OCI-M1 (cell line): Measurements from ENCODE around the gene LHX3.

Experiments
- DNase-seq: peaks from one replicate; lab custom pipeline; 2025; lab: John Stamatoyannopoulos, UW

Gene LHX3

DNA sequence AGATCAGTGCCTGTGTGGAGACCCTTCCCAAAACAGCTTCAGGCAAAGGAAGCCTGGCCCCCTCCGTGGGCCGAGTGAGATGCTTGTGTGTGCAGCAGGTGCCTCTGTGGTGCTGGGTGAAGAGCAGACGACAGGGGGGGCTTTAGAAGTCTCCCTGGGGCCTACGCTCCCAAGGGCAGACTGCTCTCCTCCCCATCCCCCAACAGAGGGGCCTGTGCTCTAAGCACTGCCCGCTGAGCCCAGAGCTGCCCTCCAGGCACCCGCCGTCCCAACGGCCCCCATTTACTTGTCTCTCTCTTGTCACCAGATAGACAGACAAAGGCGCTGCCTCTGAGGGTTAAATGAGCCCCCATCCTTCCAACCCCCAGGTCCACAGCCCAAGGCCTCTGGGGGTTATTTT, 2.7 kb upstream of the LHX3 start:
- no peak for DNase-seq

DNA sequence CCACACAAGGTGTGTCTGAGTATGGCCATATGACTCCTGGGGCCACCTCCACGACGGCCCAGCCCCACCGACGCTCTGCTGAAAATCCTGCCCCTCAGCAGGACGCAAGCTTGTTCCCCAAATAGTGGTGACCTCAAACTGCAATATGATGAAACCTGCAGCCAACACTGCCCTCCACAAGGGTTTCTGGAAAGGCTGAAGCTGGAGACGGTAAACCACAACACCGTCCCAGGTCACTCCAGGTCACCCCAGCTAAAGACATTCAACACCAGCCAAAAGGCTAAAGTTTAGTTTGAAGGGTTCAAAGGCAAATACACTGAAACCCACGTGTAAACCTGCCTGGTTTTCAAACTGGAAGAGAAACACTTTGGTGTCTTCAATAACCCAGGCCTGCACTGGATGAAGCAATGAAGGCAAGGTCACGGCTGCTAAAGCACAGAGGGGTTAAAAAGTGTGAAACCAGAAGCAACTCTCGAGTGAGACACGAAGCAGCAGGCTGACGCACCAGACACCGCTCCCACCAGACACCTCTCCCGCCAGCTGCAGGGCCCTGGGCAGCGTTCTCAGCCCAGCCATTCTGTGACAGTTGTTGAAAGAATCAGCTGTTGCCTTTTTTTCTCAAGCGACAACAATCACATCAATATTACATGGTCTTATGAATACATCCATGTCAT, 1.8 kb upstream of the LHX3 start:
- DNase-seq, result peak; percentile 82

DNA sequence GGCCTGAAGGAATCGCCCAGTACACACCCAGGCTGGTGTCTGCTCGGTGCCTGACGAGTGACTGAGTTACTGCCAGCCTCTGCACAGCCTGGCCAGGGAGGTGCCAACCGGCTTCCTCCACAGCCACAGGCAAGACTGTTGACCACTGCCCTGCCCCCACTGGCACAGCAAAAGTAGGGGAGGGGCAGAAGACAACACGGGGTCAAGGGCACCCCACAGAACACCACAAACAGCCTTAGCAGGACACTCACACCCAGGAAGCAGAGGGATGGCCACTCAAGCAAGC, 722 bp upstream of the LHX3 start:
- DNase-seq, result no peak

DNA sequence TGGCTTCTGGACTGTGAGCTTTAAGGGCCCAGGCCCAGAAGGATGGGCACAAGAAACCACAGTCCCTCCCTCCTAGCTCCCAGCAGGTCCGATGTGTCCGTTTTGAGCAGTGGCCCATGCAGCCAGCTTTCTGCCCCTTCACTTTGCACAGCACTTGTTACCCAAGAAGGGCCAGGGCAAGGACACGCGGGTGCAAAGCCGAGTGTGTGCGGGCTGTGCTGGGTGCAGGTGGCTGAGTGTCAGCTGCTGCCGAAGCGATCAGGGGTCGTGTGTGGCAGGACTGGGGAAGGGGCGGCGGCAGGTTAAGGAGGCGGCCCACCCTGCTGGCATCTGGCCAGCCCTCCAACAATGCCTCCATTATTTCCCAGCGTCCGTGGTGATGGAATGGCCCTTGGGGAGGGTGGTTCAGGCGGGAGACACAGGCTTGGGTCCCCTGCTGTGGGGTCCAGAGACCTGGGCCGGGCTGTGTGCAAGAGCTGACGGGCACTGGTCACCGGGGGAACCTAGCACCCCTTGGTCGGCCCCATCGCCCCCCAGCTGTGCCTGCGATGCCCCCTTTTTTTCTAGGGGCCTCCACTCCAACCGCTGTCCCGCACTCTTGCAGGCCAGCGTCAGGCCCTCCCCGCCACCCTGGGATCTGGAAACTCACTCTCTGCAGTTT, 653 bp downstream of the LHX3 start:
- no peak for DNase-seq

DNA sequence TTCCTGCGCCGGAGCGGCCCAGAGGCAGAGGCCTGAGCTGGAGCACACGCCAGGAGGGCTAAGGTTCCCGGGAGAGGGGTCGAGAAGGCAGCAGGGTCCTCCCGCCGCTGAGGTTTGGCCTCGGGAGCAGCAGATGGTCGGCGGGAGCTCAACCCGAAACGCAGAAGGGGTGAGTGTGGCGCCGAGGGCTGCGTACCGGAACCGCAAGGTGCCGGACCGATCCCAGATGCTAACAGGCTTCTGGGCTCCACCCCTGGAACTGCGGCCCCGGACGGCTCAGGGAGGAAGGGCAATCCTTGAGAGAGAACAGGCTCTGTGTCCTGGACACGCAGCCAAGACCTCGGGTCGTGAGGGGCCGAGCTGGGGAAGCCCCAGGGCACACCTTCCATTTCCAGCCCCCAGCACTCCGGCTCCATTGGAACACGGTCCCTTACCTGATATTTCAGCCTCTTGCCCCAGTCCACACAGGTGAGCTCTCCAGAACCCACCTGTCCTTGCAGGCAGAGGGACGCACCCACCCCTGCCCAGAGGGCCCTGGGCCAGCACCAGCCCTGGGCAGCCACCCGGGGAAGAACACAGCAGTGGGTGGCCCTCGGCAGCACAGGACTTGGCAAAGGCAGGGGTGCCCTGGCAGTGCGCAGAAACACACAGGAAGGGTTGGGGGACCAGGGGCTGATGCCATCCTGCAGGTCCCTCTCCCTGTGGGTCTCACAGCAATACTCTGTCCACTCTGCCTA, 1.4 kb downstream of the LHX3 start:
- no peak for DNase-seq

DNA sequence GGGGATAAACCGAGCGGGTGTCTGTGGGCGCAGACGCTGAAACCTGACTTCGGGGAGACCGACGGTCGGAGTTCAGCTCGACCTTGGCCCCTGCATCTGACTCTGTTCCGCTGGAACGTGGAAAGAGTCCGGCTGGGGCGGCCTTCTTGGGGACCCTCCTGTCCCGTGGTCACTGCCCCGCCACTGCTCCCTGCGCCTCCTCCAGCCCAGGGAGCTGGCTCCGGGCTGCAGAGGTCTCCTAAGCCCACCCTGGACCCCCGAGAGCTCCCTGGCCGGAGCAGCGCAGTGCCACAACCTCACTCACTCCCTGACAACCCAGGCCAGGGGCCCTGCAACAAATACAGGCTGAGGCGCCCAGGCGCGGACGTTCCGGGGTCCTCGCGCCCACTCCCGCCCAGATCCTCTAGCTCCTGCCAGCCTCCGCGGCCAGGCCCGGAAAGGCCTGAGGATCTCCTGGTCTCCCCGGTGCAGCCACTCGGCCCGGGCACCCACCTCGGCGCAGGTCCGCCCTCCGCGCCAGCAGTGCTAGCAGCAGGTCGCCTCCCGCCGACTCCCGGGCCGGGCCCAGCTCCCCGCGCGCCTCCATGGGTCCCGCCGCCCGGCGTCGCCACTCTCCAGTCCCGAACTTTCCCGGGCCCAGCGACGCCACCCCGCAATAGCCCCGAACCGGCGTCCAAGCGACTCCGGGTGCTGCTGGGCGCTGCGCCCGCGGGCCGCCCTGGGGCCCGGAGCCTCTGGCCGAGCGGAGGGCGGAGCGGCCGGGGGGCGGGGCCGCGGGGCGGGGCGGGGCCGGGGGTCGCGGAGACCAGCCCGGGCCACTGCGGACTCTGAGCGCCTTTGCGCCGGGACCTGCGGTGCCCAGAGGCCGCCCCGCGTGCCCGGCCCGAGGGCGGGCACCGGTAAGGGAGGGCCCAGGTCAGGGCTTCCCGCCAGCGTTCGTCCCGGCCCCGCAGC, 2.2 kb downstream of the LHX3 start:
- DNase-seq, result no peak

GRCh38 chr9:136201609-136202453, 3.1 kb downstream of the LHX3 start:
- DNase-seq, result no peak

- no peak for DNase-seq
These were observed 3.8 kb downstream of the LHX3 start for GRCh38 chr9:136201174-136201573.

DNA sequence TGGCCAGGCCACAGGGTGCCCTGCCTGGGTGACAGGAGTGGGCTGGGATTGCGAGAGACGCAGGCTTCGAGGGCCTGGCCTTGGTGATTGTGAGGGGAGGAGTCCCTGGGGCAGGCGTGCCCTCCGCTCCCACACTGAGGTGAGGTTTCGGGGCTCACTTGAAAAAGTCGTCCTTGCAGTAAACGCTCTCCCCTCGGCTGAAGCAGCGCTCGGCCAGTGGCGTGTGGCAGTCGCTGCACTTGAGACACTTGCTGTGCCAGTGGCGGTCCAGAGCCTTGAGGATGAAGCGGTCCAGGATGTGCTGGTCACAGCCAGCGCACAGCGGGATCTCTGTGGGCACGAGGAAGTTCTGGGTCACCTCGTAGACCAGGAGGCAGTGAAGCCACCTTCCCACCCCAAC, 4.5 kb downstream of the LHX3 start:
- DNase-seq, result no peak

GRCh38 chr9:136199391-136200288, 5.3 kb downstream of the LHX3 start:
- no peak for DNase-seq

DNA sequence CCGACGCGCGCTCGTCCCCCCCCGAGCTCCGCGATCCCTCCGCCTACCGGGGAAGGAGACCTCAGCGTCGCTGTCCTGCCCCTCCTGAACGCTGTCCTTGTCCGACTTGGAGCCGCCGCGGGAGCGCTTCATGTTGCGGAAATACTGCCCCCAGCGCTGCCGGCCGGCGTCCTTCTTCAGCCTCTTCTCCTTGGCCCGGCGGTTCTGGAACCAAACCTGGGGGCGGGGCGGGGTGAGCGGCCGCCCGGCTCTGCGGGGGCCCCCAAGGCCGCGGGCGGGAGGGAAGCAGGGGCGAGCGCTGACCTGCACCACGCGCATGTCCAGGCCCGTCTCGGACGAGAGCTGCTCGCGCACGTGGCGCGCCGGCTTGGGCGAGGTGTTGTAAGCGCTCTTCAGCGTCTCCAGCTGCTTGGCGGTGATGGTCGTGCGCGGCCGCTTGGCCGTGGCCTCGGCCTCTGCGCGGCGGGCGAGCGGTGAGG, 6.3 kb downstream of the LHX3 start:
- no peak for DNase-seq

GRCh38 chr9:136197930-136198604, 6.9 kb downstream of the LHX3 start:
- no peak for DNase-seq

DNA sequence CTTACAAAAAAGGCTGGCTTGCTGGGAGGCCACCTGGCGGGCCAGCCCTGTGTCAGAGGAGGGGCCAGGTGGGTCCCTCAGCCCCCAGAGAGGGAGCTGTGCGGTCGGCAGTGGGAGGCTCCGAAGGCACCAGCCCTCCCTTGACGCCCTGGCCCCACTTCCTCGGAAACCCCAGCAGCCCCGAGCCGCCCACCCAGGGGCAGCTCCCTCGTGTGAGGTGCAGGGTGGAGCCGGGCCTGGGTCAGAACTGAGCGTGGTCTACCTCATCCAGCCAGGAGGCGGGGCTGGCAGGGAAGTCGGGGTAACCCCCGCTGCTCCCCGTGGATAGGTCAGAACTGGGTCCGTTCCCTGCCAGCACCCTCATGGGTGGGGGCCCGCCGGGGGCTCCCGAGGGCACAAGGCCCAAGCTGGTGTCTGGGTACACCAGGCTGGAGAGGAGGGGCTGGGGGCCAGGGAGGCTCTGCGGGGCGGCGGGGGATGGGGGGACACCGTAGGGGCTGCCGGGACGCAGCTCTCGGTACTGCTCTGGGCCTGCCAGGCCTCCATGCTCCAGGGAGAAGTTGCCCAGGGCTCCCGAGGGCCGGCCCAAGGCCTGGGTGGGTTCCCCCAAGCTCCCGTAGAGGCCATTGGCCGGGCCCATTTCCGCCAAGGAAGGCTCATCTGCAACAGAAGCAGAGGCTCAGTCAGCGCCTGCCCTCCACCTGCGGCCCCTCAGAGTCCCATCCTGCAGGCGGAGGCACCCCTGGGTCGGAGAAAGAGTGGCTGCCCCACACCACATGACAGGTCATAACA, 7.6 kb downstream of the LHX3 start:
- no peak for DNase-seq

GRCh38 chr9:136196404-136197083, 8.4 kb downstream of the LHX3 start:
- DNase-seq, result peak; percentile 55

DNA sequence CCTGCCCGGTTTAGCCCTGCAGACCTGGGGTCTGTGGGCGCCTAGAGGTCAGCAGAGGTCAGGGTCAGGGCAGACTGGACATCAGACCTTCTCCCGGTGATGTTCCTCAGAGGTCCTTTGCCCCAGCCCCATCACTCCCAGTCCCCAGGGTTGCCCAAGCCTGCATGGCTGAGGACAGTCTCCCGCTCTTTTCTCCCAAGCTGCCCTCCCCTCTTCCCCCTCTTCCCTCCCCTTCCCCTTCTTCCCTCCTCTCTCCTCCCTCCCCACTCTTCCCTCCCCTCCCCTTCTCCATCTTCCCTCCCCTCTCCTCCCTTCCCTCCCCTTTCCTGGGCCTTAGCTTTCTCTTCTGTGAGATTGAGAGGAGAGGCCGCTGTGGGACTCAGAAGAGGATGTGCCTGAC, 10.4 kb downstream of the LHX3 start:
- no peak for DNase-seq

- DNase-seq, result no peak
These were observed 11.0 kb downstream of the LHX3 start for GRCh38 chr9:136193891-136194279.

DNA sequence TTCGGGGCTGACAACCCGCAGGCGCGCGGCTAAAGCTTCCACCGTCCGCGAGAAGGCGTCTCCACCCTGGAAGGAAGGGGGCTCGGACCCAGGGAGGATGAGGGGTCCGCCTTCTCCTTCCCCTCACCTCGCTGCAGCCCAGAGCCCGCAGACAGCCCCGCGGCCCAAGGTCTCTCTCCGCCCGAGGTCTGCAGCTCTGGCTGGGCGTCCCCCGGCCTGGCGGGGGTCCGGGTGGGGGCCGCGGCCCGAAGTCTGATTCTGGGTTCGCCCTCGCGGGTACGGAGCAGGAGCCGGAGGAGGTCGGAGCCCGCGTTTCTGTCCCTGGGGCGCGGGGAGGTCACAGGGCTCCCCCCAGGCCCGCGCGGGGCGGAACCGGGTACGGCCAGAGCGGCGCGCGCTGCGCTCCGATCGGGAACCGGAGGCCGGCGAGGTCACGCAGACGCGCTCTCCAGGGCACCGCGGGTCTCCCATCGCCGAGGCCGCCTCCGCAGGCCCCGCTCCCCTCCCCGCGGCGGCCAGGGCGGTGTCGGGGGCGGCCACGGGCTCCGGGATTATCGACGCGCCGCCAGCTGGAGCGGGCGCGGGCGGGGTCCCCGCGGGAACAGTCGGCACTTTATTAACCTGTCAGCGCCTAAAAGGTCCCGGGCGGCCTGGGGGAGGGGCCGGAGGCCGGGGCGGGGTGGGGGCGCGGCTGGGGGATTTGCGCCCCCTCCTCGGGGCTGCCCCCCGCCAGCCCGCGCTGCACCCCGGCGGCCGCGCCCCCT, 11.6 kb downstream of the LHX3 start:
- DNase-seq, result no peak
